Measurements from ENCODE around the gene SERTAD1.

Gene SERTAD1

DNA sequence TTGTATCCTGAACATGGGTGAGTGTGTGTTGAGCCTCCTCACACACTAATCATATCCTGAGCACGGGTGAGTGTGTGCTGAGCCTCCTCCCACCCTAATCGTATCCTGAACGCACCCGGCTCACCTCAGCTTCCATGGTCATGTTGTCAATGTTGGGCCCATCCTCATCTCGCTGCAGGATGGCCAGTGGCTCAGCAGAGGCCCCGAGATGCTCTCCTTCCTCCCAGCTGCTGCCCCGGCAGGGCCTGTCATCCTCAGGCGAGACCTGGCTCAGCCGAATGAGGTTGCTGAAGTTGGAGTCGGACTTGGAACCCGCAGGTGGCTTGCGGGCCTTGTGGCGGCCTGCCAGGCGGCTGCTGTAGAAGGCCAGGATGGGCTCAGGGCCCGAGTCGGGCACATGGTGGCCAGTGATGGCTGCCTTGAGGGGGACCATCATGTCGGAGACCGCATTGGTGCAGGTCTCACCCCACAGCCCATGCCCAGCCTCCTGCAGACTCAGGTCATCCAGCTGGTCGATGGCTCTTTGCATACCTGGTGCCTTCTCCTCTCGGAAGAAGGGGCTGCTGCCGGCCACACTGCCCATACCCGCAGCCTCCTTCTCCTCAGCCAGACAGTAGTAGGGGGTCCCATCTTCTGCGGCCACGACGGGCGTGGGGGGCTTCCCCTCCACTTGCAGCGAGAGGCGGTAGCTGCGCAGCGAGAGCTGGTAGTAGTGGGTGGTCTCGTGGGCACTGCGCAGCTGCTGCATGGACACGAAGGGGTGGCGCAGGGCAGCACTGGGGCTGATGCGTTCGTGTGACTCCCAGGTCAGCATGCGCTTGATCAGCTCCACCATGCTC lies 45.4 kb downstream of the SERTAD1 start:
- no peak for TF ChIP-seq FOXM1 (IDR thresholded peaks at IDR 0.05; ENCODE audit: borderline replicate concordance, low read depth)
- no peak for TF ChIP-seq EGR1 (IDR thresholded peaks at IDR 0.05)
- TF ChIP-seq, protein P1, sequence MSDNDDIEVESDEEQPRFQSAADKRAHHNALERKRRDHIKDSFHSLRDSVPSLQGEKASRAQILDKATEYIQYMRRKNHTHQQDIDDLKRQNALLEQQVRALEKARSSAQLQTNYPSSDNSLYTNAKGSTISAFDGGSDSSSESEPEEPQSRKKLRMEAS (IDR thresholded peaks at IDR 0.05), result no peak
- TF ChIP-seq CEBPB (IDR thresholded peaks at IDR 0.05), result no peak
- TF ChIP-seq EP300 (IDR thresholded peaks at IDR 0.05; ENCODE audit: borderline replicate concordance), result no peak
- no peak for TF ChIP-seq TAF1 (IDR thresholded peaks at IDR 0.05; ENCODE audit: low read depth)
- no peak for TF ChIP-seq TEAD4 (IDR thresholded peaks at IDR 0.05)
- TF ChIP-seq NFIC (IDR thresholded peaks at IDR 0.05), result no peak
- no peak for TF ChIP-seq RAD21 (IDR thresholded peaks at IDR 0.05; ENCODE audit: low read depth)
- TF ChIP-seq, protein P2, sequence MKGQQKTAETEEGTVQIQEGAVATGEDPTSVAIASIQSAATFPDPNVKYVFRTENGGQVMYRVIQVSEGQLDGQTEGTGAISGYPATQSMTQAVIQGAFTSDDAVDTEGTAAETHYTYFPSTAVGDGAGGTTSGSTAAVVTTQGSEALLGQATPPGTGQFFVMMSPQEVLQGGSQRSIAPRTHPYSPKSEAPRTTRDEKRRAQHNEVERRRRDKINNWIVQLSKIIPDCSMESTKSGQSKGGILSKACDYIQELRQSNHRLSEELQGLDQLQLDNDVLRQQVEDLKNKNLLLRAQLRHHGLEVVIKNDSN (IDR thresholded peaks at IDR 0.05), result no peak
- TF ChIP-seq YY1 (IDR thresholded peaks at IDR 0.05; ENCODE audit: low read depth), result no peak
- TF ChIP-seq CREB1 (IDR thresholded peaks at IDR 0.05; ENCODE audit: low read depth), result no peak
- no peak for TF ChIP-seq ZBTB7A (IDR thresholded peaks at IDR 0.05; ENCODE audit: low read depth)
- TF ChIP-seq, protein P3, sequence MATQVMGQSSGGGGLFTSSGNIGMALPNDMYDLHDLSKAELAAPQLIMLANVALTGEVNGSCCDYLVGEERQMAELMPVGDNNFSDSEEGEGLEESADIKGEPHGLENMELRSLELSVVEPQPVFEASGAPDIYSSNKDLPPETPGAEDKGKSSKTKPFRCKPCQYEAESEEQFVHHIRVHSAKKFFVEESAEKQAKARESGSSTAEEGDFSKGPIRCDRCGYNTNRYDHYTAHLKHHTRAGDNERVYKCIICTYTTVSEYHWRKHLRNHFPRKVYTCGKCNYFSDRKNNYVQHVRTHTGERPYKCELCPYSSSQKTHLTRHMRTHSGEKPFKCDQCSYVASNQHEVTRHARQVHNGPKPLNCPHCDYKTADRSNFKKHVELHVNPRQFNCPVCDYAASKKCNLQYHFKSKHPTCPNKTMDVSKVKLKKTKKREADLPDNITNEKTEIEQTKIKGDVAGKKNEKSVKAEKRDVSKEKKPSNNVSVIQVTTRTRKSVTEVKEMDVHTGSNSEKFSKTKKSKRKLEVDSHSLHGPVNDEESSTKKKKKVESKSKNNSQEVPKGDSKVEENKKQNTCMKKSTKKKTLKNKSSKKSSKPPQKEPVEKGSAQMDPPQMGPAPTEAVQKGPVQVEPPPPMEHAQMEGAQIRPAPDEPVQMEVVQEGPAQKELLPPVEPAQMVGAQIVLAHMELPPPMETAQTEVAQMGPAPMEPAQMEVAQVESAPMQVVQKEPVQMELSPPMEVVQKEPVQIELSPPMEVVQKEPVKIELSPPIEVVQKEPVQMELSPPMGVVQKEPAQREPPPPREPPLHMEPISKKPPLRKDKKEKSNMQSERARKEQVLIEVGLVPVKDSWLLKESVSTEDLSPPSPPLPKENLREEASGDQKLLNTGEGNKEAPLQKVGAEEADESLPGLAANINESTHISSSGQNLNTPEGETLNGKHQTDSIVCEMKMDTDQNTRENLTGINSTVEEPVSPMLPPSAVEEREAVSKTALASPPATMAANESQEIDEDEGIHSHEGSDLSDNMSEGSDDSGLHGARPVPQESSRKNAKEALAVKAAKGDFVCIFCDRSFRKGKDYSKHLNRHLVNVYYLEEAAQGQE (IDR thresholded peaks at IDR 0.05; ENCODE audit: low read depth), result no peak
- TF ChIP-seq TCF12 (IDR thresholded peaks at IDR 0.05; ENCODE audit: low read depth), result no peak

DNA sequence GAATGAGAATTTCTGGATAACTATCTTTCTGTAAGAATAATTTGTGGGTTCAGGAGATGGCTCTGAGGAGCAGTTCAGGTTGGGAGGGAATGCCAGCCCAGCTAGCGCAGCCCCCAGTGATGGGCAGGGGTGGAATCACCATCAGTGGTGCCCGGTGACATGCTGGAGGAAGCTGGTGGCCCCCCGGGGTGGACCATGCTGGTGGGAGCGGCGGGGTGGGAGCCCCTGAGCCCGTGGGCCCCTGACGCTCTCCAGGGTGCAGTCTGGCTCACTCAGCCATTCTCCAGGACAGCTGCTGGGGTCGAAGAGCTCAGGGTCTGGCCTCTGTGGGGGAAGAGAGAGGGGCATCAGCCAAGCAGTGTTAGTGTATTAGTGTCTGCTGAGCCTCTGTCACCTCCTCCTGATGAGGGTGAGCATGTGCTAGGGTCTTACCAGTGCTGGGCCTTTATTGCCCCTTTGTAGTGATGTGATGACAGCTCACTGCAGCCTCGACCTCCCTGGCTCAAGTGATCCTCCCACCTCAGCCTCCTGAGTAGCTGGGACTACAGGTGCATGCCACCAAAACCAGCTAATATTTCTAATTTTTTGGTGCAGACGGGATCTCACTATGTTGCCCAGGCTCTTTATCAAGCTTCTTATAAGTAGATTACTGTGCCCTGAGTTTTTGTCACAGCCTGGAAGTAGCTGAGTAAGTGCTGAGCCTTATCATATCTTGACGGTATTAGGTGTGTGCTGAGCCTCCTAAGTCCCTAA lies 46.2 kb downstream of the SERTAD1 start:
- TF ChIP-seq FOXM1 (IDR thresholded peaks at IDR 0.05; ENCODE audit: borderline replicate concordance, low read depth) (no peak), EGR1 (IDR thresholded peaks at IDR 0.05) (no peak)
- TF ChIP-seq, protein P3 (IDR thresholded peaks at IDR 0.05; ENCODE audit: low read depth), result no peak

DNA sequence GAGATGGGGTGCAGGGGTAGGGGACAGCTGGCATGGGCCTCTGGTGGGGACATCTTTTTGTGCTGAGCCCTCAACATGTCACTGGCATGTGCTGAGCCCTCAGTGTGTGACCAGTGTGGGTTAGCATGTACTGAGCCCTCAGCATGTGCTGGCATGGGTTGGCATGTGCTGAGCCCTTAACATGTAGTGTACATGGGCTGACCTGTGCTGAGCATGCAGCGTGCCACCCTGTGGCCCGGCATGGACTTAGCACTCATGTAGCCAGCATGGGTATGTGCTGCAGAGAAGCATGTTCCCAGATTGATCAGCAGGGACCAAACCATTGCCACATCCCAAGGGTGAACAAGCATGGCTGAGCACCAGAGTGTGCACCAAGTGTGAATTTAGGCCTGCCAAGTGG lies 47.3 kb downstream of the SERTAD1 start:
- TF ChIP-seq EGR1 (IDR thresholded peaks at IDR 0.05) (no peak), ZBTB7A (IDR thresholded peaks at IDR 0.05; ENCODE audit: low read depth) (no peak), TEAD4 (IDR thresholded peaks at IDR 0.05) (no peak), EP300 (IDR thresholded peaks at IDR 0.05; ENCODE audit: borderline replicate concordance) (no peak), FOXM1 (IDR thresholded peaks at IDR 0.05; ENCODE audit: borderline replicate concordance, low read depth) (no peak)

DNA sequence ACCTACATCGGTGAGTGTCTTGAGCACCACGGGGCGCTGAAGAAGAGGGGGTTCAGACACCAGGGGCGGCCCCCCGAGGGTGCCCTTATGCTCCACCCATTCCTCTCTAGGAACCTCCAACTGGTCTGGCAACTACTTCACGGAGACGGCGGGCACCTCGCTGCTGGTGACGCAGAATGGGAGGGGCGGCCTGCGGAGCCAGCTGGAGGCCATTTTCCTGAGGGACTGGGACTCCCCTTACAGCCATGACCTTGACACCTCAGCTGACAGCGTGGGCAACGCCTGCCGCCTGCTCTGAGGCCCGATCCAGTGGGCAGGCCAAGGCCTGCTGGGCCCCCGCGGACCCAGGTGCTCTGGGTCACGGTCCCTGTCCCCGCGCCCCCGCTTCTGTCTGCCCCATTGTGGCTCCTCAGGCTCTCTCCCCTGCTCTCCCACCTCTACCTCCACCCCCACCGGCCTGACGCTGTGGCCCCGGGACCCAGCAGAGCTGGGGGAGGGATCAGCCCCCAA lies 47.9 kb downstream of the SERTAD1 start:
- TF ChIP-seq, protein P1 (IDR thresholded peaks at IDR 0.05), result no peak
- TF ChIP-seq TEAD4 (IDR thresholded peaks at IDR 0.05), result no peak
- TF ChIP-seq TAF1 (IDR thresholded peaks at IDR 0.05; ENCODE audit: low read depth), result no peak
- TF ChIP-seq FOXM1 (IDR thresholded peaks at IDR 0.05; ENCODE audit: borderline replicate concordance, low read depth), result no peak
- TF ChIP-seq, protein P3 (IDR thresholded peaks at IDR 0.05; ENCODE audit: low read depth), result no peak
- TF ChIP-seq NFIC (IDR thresholded peaks at IDR 0.05), result no peak

Measured in Ishikawa (cell line).